ENCODE measurements around the gene CRNN. TPM values are rescaled to one million over a fixed set of nuclear protein-coding genes. Genes with fewer than 3 reads are reported as not detected.

CRNN gene
- total RNA-seq, 3 donors from 2014 or later (not counting 1 experiment from before 2014, with no cell fraction given), result not detected

GRCh38 chr1:152442301-152442700, 28.2 kb upstream of the CRNN start:
- Histone ChIP-seq H3K27ac (ENCODE audit: low read length) (no peak overlapping the region), H3K4me1 (ENCODE audit: control insufficient read depth, insufficient read depth, low read length) (peaks cover 5% of the 10 kb centered on the region), H3K36me3 (ENCODE audit: control insufficient read depth, insufficient read depth, low read length) (no peaks in the 10 kb centered on the region), H3K4me3 (ENCODE audit: low read length) (no peak overlapping the region), H3K9me3 (ENCODE audit: control insufficient read depth, insufficient read depth, low read length) (no peaks in the 10 kb centered on the region), H3K27me3 (ENCODE audit: control insufficient read depth, insufficient read depth, low read length) (no peaks in the 10 kb centered on the region)
- intact Hi-C loops (cut with micrococcal nuclease), result loop anchor here (5.0 kb wide), 2 partner anchors 255 to 390 kb away; no protein-coding TSS in a partner anchor
- no peak for DNase-seq
- Mint-ChIP-seq H3K27ac (no peak overlapping the region), H3K36me3 (no peaks in the 10 kb centered on the region), H3K9me3 (no peaks in the 10 kb centered on the region), H3K27me3 (ENCODE audit: low read depth in 2 of 2) (peaks cover 18 to 20% of the 10 kb centered on the region in 2 donors), H3K4me3 (no peak overlapping the region), H3K4me1 (no peaks in the 10 kb centered on the region)
- TF ChIP-seq CTCF (IDR thresholded peaks at IDR 0.05), result no peak
- WGBS (ENCODE audit: insufficient coverage), result 81% methylated on average over 8 of the region's 8 CpGs
- ATAC-seq, result no peak

DNA sequence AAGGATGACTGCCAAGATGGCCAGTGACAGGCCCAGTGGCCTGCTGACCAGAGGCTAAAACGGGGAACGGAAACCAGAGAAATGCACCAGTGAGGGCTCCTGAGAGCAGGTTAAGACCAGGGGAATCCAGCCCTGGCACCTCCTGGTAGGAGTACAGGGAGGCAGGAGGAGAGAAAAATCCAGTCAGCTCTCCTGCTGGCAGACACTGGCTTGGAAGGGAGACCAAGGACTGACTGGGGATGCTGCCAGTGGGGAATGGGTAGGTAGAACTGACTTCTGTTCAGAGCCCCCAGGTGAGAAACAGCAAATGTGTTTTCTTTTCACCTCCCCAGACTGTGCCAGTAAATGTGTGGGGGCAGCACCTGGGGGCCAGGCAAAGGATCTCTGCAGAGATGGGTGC, 27.7 kb upstream of the CRNN start:
- no peaks in the 10 kb centered on the region for H3K36me3 ChIP-seq (ENCODE audit: control insufficient read depth, insufficient read depth, low read length)
- H3K4me3 Mint-ChIP-seq, result no peak overlapping the region
- TF ChIP-seq CTCF (IDR thresholded peaks at IDR 0.05), result no peak
- H3K36me3 Mint-ChIP-seq, result no peaks in the 10 kb centered on the region
- intact Hi-C loops (cut with micrococcal nuclease), result loop anchor here (2.0 to 5.0 kb wide), 3 partner anchors 17 to 389 kb away; no protein-coding TSS in a partner anchor
- no peaks in the 10 kb centered on the region for H3K9me3 ChIP-seq (ENCODE audit: control insufficient read depth, insufficient read depth, low read length)
- no peaks in the 10 kb centered on the region for H3K4me1 Mint-ChIP-seq
- peaks cover 23 to 26% of the 10 kb centered on the region in 2 donors for H3K27me3 Mint-ChIP-seq (ENCODE audit: low read depth in 2 of 2)
- H3K9me3 Mint-ChIP-seq, result no peaks in the 10 kb centered on the region
- WGBS (ENCODE audit: insufficient coverage), result 96% methylated on average over 2 of the region's 2 CpGs
- peaks cover 5% of the 10 kb centered on the region for H3K4me1 ChIP-seq (ENCODE audit: control insufficient read depth, insufficient read depth, low read length)
- peaks cover 3% of the 10 kb centered on the region for H3K27me3 ChIP-seq (ENCODE audit: control insufficient read depth, insufficient read depth, low read length)
- H3K27ac Mint-ChIP-seq, result no peak overlapping the region
- no peak for ATAC-seq
- no peak overlapping the region for H3K4me3 ChIP-seq (ENCODE audit: low read length)
- no peak overlapping the region for H3K27ac ChIP-seq (ENCODE audit: low read length)
- no peak for DNase-seq

DNA sequence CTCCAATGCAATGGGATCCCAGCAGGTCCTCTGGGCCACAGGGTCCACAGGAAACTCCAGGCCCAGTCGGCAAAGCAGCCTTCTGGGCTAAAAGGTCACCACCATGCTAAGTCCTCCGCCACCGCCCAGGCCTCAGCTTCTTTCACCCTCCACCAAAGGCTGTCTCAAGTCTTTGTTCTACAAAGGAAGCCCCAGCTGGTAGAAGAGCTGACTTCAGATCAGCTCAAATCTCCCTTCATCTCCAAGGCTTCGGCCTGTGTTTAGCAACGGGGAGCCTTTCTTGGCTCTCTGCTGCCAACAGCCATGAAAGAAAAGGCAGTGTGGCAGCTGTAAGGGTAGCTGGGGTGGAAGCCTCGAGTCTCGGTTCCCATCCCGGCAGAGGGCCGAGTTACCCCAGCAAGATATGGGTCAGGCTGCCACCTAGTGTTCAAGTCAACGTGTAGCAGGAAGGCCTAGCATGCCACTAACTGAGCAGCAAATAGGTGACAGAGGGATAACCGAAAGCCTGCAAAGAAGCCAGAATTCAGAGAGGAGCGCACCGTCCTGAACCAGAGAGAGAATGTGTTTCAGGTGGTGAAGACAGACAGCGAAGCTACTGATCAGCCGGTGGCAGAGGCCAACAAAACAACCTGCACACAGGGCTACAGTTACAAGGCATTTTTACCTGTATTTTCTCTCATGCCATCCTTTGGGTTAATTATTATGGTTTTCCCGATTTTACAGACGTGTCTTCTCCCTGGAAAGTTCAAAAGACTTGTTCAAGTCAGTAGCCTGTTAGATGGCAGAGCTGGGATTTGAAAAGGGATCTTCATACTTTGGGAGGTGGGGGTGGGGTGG, 26.8 kb upstream of the CRNN start:
- H3K9me3 ChIP-seq (ENCODE audit: control insufficient read depth, insufficient read depth, low read length), result no peaks in the 10 kb centered on the region
- H3K27ac ChIP-seq (ENCODE audit: low read length), result no peak overlapping the region
- WGBS (ENCODE audit: insufficient coverage), result 44% methylated on average over 17 of the region's 17 CpGs
- no peak overlapping the region for H3K4me3 ChIP-seq (ENCODE audit: low read length)
- H3K9me3 Mint-ChIP-seq, result no peaks in the 10 kb centered on the region
- TF ChIP-seq CTCF (IDR thresholded peaks at IDR 0.05), result peak; percentile 85
- H3K27me3 Mint-ChIP-seq (ENCODE audit: low read depth in 2 of 2), result peaks cover 29 to 35% of the 10 kb centered on the region in 2 donors
- intact Hi-C loops (cut with micrococcal nuclease), result loop anchor here (2.0 to 5.0 kb wide), 3 partner anchors 18 to 389 kb away; no protein-coding TSS in a partner anchor
- H3K36me3 ChIP-seq (ENCODE audit: control insufficient read depth, insufficient read depth, low read length), result no peaks in the 10 kb centered on the region
- no peaks in the 10 kb centered on the region for H3K4me1 Mint-ChIP-seq
- H3K27ac Mint-ChIP-seq, result no peak overlapping the region
- H3K4me3 Mint-ChIP-seq, result no peak overlapping the region
- H3K36me3 Mint-ChIP-seq, result no peaks in the 10 kb centered on the region
- peak; percentile 87 to 100 (median 99) for ATAC-seq
- H3K4me1 ChIP-seq (ENCODE audit: control insufficient read depth, insufficient read depth, low read length), result peaks cover 5% of the 10 kb centered on the region
- peaks cover 5% of the 10 kb centered on the region for H3K27me3 ChIP-seq (ENCODE audit: control insufficient read depth, insufficient read depth, low read length)
- DNase-seq, result peak; percentile 47 to 85

Measured in natural killer cell (primary cell).